HepG2 (cell line): ENCODE measurements around the gene PIEZO1. TPM values are rescaled to one million over a fixed set of nuclear protein-coding genes. Genes with fewer than 3 reads are reported as not detected.

Experiments
- ARNT ChIP-seq: fragments of 450-650 bp; IDR thresholded peaks from 2 replicates; pipeline ENCODE4 v1.6.1; 2017
- CENPT ChIP-seq: sonication (generic); formaldehyde crosslinking; IDR thresholded peaks from 2 replicates; pipeline ENCODE4 v1.8.0; 2022; ENCODE audit warnings: low read depth, mild to moderate bottlenecking, moderate library complexity, missing genetic modification reagents
- DMAP1 ChIP-seq: IDR thresholded peaks from 2 replicates; pipeline ENCODE4 v1.6.1; 2016
- EED ChIP-seq: sonication (generic); formaldehyde crosslinking; IDR thresholded peaks from 2 replicates; pipeline ENCODE4 v1.5.0; 2020; ENCODE audit warnings: mild to moderate bottlenecking, missing genetic modification reagents
- FOXP4 ChIP-seq: sonication (generic); formaldehyde crosslinking; IDR thresholded peaks from 2 replicates; pipeline ENCODE4 v1.4.0; 2020; ENCODE audit warnings: missing genetic modification reagents
- HMG20B ChIP-seq: conservative IDR thresholded peaks from 2 replicates; pipeline ENCODE4 v1.6.1; 2016; ENCODE audit warnings: missing genetic modification reagents, missing compliant biosample characterization
- IRF2 ChIP-seq: IDR thresholded peaks from 2 replicates; pipeline ENCODE4 v1.6.1; 2018; ENCODE audit warnings: missing genetic modification reagents, missing compliant biosample characterization
- MIER2 ChIP-seq: IDR thresholded peaks from 2 replicates; pipeline ENCODE4 v1.6.1; 2016; ENCODE audit warnings: missing biosample characterization, missing genetic modification reagents
- PPARG ChIP-seq: conservative IDR thresholded peaks from 2 replicates; pipeline ENCODE4 v1.6.1; 2016; ENCODE audit warnings: missing biosample characterization, missing genetic modification reagents
- RFXANK ChIP-seq: IDR thresholded peaks from 2 replicates; pipeline ENCODE4 v1.6.1; 2016
- RXRA ChIP-seq: sonication (generic); formaldehyde crosslinking; IDR thresholded peaks from 2 replicates; pipeline ENCODE4 v1.5.1; 2020; ENCODE audit warnings: missing genetic modification reagents
- SMAD3 ChIP-seq: sonication (generic); formaldehyde crosslinking; IDR thresholded peaks from 2 replicates; pipeline ENCODE4 v1.4.0; 2020; ENCODE audit warnings: missing genetic modification reagents
- SNRNP70 ChIP-seq: fragments of 200-400 bp; formaldehyde crosslinking; IDR thresholded peaks from 2 replicates; pipeline ENCODE4 v1.6.1; 2017; ENCODE audit warnings: mild to moderate bottlenecking, low read depth, low read length, moderate library complexity
- TAF1 ChIP-seq: sonication (generic); formaldehyde crosslinking; IDR thresholded peaks from 2 replicates; pipeline ENCODE4 v1.4.0; 2020; ENCODE audit warnings: missing genetic modification reagents
- TOPORS ChIP-seq: sonication (generic); formaldehyde crosslinking; IDR thresholded peaks from 2 replicates; pipeline ENCODE4 v1.8.0; 2023; ENCODE audit warnings: mild to moderate bottlenecking, missing genetic modification reagents
- ZIK1 ChIP-seq: sonication (generic); formaldehyde crosslinking; IDR thresholded peaks from 2 replicates; pipeline ENCODE4 v1.5.0; 2020; ENCODE audit warnings: mild to moderate bottlenecking, low read depth, missing genetic modification reagents, borderline replicate concordance
- ZNF724P ChIP-seq: sonication (generic); formaldehyde crosslinking; IDR thresholded peaks from 2 replicates; pipeline ENCODE4 v1.8.0; 2022; ENCODE audit warnings: missing genetic modification reagents, borderline replicate concordance
- ZNF75D ChIP-seq: sonication (generic); formaldehyde crosslinking; IDR thresholded peaks from 2 replicates; pipeline ENCODE4 v1.8.1; 2023; ENCODE audit warnings: missing genetic modification reagents, mild to moderate bottlenecking, borderline replicate concordance
- polyA plus RNA-seq, 8 experiments: library from polyadenylated mRNA; depleted of rRNA in 3 of 8; stranded (reverse) in 7 of 8; unstranded in 1 of 8; fragments of >200 nt; fragmentation: Illumina TruSeq in 4 of 8; extraction: Trizol in 4 of 8; gene quantifications; 2 replicates each; pipeline versions ENCODE4 v1.2.1 to v1.2.3, GENCODE V29; 2011 to 2016; ENCODE audit warnings: low read depth in 4 of 8, missing spikeins in 1 of 8, mixed read lengths in 1 of 8; ENCODE audit not compliant: insufficient read depth in 1 of 8
- total RNA-seq, 5 experiments: library from RNA; depleted of rRNA; stranded (reverse); fragments of >200 nt; fragmentation: Illumina TruSeq; extraction: Trizol; gene quantifications; 2 replicates each; pipeline ENCODE4 v1.2.3, GENCODE V29; 2016; ENCODE audit warnings: low read depth in 1 of 5
- TF ChIP-seq, protein P1 (sequence below): IDR thresholded peaks from 2 replicates; pipeline ENCODE4 v1.6.1; 2012; ENCODE audit warnings: low read length, improper control_type of control experiment
- TF ChIP-seq, protein P2 (sequence below): sonication (generic); formaldehyde crosslinking; IDR thresholded peaks from 2 replicates; pipeline ENCODE4 v1.8.0; 2022; ENCODE audit warnings: mild to moderate bottlenecking, missing genetic modification reagents, moderate library complexity
- TF ChIP-seq, protein P3 (sequence below): sonication (generic); formaldehyde crosslinking; conservative IDR thresholded peaks from 2 replicates; pipeline ENCODE4 v1.8.0; 2022; ENCODE audit warnings: low read depth, missing genetic modification reagents

The PIEZO1 gene
- total and polyA plus RNA-seq, 2 of the 13 experiments (the other 11 are each of a cell fraction or from before 2014, with no cell fraction given) = 67.9 to 85.0 TPM

GRCh38 chr16:88804552-88805339 is 19.7 kb upstream of the PIEZO1 start (continued):
- TF ChIP-seq, protein P1, sequence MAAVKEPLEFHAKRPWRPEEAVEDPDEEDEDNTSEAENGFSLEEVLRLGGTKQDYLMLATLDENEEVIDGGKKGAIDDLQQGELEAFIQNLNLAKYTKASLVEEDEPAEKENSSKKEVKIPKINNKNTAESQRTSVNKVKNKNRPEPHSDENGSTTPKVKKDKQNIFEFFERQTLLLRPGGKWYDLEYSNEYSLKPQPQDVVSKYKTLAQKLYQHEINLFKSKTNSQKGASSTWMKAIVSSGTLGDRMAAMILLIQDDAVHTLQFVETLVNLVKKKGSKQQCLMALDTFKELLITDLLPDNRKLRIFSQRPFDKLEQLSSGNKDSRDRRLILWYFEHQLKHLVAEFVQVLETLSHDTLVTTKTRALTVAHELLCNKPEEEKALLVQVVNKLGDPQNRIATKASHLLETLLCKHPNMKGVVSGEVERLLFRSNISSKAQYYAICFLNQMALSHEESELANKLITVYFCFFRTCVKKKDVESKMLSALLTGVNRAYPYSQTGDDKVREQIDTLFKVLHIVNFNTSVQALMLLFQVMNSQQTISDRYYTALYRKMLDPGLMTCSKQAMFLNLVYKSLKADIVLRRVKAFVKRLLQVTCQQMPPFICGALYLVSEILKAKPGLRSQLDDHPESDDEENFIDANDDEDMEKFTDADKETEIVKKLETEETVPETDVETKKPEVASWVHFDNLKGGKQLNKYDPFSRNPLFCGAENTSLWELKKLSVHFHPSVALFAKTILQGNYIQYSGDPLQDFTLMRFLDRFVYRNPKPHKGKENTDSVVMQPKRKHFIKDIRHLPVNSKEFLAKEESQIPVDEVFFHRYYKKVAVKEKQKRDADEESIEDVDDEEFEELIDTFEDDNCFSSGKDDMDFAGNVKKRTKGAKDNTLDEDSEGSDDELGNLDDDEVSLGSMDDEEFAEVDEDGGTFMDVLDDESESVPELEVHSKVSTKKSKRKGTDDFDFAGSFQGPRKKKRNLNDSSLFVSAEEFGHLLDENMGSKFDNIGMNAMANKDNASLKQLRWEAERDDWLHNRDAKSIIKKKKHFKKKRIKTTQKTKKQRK = no peak
- TF ChIP-seq SMAD3 (CRISPR knock-in tag) (peak; percentile 43; the same call in 1 of the 2 replicates), ARNT (no peak), MIER2 (CRISPR knock-in tag) (no peak), TOPORS (no peak), ZNF75D (no peak), IRF2 (0 out of 2 replicates have a peak, but pooled peaks have one; percentile 13), ZIK1 (CRISPR knock-in tag) (no peak), TAF1 (CRISPR knock-in tag) (peak; percentile 44; the same call in 1 of the 2 replicates), HMG20B (CRISPR knock-in tag) (no peak), FOXP4 (0 out of 2 replicates have a peak, but pooled peaks have one; percentile 13), EED (CRISPR knock-in tag) (no peak), RFXANK (CRISPR knock-in tag) (no peak), ZNF724P (CRISPR knock-in tag) (peak; percentile 64; the same call in 1 of the 2 replicates), SNRNP70 (no peak), CENPT (CRISPR knock-in tag) (peak; percentile 19; the same call in 1 of the 2 replicates), DMAP1 (CRISPR knock-in tag) (peak; percentile 55; the same call in 1 of the 2 replicates), RXRA (CRISPR knock-in tag) (peak; percentile 76), PPARG (CRISPR knock-in tag) (no peak)
- TF ChIP-seq, protein P2, sequence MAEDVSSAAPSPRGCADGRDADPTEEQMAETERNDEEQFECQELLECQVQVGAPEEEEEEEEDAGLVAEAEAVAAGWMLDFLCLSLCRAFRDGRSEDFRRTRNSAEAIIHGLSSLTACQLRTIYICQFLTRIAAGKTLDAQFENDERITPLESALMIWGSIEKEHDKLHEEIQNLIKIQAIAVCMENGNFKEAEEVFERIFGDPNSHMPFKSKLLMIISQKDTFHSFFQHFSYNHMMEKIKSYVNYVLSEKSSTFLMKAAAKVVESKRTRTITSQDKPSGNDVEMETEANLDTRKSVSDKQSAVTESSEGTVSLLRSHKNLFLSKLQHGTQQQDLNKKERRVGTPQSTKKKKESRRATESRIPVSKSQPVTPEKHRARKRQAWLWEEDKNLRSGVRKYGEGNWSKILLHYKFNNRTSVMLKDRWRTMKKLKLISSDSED (CRISPR knock-in tag) = peak; percentile 80; the same call in 1 of the 2 replicates
- TF ChIP-seq, protein P3, sequence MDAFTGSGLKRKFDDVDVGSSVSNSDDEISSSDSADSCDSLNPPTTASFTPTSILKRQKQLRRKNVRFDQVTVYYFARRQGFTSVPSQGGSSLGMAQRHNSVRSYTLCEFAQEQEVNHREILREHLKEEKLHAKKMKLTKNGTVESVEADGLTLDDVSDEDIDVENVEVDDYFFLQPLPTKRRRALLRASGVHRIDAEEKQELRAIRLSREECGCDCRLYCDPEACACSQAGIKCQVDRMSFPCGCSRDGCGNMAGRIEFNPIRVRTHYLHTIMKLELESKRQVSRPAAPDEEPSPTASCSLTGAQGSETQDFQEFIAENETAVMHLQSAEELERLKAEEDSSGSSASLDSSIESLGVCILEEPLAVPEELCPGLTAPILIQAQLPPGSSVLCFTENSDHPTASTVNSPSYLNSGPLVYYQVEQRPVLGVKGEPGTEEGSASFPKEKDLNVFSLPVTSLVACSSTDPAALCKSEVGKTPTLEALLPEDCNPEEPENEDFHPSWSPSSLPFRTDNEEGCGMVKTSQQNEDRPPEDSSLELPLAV (CRISPR knock-in tag) = no peak
